Epithelial cell of proximal tubule (primary cell): ENCODE data around the gene TULP4. TPM values are rescaled to one million over a fixed set of nuclear protein-coding genes. Genes with fewer than 3 reads are reported as not detected.

Experiments used
- DNase-seq: peaks from one replicate; pipeline ENCODE4 v3.0.0-alpha.2; 2011; ENCODE audit warnings: low read depth
- H3K4me3 ChIP-seq: 2 replicates; pipeline ENCODE4 v1.5.1; 2011; ENCODE audit warnings: low read depth, mild to moderate bottlenecking, low read length
- total RNA-seq: library from RNA; depleted of rRNA; stranded (reverse); fragments of >200 nt; gene quantifications from 2 replicates; pipeline ENCODE4 v1.2.3, GENCODE V29; 2015
- TF ChIP-seq, protein P1 (sequence below): conservative IDR thresholded peaks from 2 replicates; pipeline ENCODE4 v1.5.1; 2012; ENCODE audit warnings: low read depth, mild to moderate bottlenecking, low read length

The TULP4 gene
- total RNA-seq, 1 donor from 2014 or later = 25.4 TPM

DNA sequence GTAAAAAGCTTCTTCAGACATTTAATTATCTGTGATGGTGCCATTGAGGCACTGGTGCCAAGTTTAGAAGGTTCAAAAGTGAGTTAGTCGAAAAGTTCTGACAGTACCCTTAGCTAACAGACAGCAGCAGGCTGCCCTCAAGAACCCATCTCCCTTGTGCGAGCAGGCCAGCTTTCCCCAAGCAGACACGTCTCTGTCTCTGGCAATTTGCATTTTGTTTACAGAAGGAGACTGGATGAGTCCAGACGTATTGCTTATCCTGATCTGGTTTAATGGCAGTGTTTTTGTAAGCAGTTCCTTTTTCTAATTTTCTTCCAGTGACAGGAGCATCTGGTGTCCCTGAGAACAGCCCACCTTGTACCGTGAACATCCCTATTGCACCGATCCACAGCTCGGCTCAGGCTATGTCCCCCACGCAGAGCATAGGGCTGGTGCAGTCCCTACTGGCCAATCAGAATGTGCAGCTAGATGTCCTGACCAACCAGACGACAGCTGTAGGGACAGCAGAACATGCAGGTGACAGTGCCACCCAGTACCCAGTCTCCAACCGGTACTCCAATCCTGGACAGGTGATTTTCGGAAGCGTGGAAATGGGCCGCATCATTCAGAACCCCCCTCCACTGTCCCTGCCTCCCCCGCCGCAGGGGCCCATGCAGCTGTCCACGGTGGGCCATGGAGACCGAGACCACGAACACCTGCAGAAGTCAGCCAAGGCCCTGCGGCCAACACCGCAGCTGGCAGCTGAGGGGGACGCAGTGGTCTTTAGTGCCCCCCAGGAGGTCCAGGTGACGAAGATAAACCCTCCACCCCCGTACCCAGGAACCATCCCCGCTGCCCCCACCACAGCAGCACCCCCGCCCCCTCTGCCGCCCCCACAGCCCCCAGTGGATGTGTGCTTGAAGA is 189.3 kb downstream of the TULP4 start:
- H3K4me3 ChIP-seq = no peak overlapping the region
- TF ChIP-seq, protein P1, sequence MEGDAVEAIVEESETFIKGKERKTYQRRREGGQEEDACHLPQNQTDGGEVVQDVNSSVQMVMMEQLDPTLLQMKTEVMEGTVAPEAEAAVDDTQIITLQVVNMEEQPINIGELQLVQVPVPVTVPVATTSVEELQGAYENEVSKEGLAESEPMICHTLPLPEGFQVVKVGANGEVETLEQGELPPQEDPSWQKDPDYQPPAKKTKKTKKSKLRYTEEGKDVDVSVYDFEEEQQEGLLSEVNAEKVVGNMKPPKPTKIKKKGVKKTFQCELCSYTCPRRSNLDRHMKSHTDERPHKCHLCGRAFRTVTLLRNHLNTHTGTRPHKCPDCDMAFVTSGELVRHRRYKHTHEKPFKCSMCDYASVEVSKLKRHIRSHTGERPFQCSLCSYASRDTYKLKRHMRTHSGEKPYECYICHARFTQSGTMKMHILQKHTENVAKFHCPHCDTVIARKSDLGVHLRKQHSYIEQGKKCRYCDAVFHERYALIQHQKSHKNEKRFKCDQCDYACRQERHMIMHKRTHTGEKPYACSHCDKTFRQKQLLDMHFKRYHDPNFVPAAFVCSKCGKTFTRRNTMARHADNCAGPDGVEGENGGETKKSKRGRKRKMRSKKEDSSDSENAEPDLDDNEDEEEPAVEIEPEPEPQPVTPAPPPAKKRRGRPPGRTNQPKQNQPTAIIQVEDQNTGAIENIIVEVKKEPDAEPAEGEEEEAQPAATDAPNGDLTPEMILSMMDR = no peak
- no peak for DNase-seq

DNA sequence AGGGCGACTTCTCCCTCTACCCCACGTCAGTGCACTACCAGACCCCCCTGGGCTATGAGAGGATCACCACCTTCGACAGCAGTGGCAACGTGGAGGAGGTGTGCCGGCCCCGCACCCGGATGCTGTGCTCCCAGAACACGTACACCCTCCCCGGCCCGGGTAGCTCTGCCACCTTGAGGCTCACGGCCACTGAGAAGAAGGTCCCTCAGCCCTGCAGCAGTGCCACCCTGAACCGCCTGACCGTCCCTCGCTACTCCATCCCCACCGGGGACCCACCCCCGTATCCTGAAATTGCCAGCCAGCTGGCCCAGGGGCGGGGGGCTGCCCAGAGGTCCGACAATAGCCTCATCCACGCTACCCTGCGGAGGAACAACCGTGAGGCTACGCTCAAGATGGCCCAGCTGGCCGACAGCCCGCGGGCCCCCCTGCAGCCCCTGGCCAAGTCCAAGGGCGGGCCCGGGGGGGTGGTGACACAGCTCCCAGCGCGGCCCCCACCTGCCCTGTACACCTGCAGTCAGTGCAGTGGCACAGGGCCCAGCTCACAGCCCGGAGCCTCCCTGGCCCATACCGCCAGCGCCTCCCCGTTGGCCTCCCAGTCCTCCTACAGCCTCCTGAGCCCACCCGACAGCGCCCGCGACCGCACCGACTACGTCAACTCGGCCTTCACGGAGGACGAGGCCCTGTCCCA is 190.1 kb downstream of the TULP4 start:
- no peak overlapping the region for H3K4me3 ChIP-seq
- no peak for DNase-seq
- TF ChIP-seq, protein P1 = no peak

DNA sequence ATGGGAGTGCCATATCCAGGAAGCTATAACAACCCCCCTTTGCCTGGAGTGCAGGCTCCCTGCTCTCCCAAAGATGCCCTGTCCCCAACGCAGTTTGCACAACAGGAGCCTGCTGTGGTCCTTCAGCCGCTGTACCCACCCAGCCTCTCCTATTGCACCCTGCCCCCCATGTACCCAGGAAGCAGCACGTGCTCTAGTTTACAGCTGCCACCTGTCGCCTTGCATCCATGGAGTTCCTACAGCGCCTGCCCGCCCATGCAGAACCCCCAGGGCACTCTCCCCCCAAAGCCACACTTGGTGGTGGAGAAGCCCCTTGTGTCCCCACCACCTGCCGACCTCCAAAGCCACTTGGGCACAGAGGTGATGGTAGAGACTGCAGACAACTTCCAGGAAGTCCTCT is 191.0 kb downstream of the TULP4 start:
- DNase-seq = no peak
- TF ChIP-seq, protein P1 = no peak
- H3K4me3 ChIP-seq = no peak overlapping the region

DNA sequence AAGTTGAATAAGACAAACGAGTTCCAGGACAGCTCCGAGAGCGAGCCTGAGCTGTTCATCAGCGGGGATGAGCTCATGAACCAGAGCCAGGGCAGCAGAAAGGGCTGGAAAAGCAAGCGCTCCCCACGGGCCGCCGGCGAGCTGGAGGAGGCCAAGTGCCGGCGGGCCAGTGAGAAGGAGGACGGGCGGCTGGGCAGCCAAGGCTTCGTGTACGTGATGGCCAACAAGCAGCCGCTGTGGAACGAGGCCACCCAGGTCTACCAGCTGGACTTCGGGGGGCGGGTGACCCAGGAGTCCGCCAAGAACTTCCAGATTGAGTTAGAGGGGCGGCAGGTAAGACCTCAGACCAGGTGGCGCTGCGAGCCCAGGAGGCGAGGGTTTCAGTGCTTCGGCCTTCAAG is 191.6 kb downstream of the TULP4 start:
- H3K4me3 ChIP-seq = no peak overlapping the region
- TF ChIP-seq, protein P1 = no peak
- DNase-seq = no peak

DNA sequence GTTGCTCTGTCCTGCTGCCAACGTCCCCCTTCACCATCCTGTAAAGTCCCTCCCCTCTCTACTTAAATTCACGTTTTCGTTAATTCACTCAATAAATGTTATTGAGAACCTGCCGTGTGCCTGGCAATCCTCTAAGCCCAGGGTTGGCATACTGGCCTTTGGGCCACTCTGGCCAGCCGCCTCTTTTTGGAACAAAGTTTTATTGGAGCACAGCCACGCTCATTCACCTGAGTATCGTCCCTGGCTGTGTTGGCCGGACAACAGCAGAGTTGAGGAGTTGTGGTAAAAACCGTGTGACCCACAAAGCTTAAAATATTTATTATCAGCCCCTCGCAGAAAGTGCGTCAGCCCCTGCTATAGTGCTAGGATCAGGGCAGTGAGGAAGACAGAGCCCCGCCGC is 192.9 kb downstream of the TULP4 start:
- TF ChIP-seq, protein P1 = no peak
- H3K4me3 ChIP-seq = no peak overlapping the region
- DNase-seq = no peak

DNA sequence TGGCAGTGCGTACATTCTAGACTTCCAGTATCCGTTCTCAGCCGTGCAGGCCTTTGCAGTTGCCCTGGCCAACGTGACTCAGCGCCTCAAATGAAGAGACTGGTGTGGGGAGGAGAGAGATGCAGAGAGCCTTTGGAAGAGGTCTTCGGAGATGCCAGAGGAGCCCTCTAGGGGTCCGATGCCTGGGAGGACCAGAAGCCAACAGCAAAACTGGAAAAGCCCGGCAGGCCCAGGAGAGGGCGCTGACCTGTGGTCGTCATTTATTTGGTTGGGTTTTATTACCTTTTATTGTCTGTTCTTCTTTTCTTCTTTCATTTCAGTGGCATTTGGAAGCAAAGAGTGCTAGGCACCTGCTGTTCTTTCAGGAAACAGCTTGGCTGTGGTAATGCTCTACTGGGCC is 194.3 kb downstream of the TULP4 start:
- TF ChIP-seq, protein P1 = peak; percentile 24
- no peak overlapping the region for H3K4me3 ChIP-seq
- DNase-seq = no peak
